Keratinocyte (primary cell): Measurements from ENCODE around the gene LARGE1. TPM values are rescaled to one million over a fixed set of nuclear protein-coding genes. Genes with fewer than 3 reads are reported as not detected.

Source experiments
- DNase-seq: peaks from one replicate; pipeline ENCODE4 v3.0.0-alpha.2; 2011; ENCODE audit warnings: low read depth, missing footprints, low spot score
- FAIRE-seq: peaks from 2 replicates; lab custom pipeline; 2011; peaks lifted over from hg19 to GRCh38; lab: Jason Lieb, UNC
- H2AFZ ChIP-seq: 2 replicates; pipeline ENCODE4 v1.6.0; 2012; ENCODE audit warnings: low read length, control low read depth, inconsistent platforms; ENCODE audit not compliant: control insufficient read depth
- H3K27ac ChIP-seq: 2 replicates; pipeline ENCODE4 v1.5.1; 2011; ENCODE audit warnings: low read length; ENCODE audit not compliant: control insufficient read depth, insufficient read depth
- H3K27me3 ChIP-seq: 3 replicates; pipeline ENCODE4 v1.6.0; 2011; ENCODE audit warnings: low read length; ENCODE audit not compliant: control insufficient read depth, insufficient read depth; ENCODE audit errors: extremely low read depth
- H3K36me3 ChIP-seq, 2 experiments: 2 replicates in 1 of 2; 3 replicates in 1 of 2; pipeline ENCODE4 v1.5.1; 2011; ENCODE audit warnings: low read length in 2 of 2, mild to moderate bottlenecking in 1 of 2; ENCODE audit not compliant: control insufficient read depth in 2 of 2, insufficient read depth in 2 of 2; ENCODE audit errors: extremely low read depth in 1 of 2
- H3K4me1 ChIP-seq: 3 replicates; pipeline ENCODE4 v1.5.1; 2011; ENCODE audit warnings: low read length; ENCODE audit not compliant: control insufficient read depth, insufficient read depth; ENCODE audit errors: extremely low read depth
- H3K4me2 ChIP-seq: 3 replicates; pipeline ENCODE4 v1.6.0; 2011; ENCODE audit warnings: low read depth, low read length; ENCODE audit not compliant: control insufficient read depth, insufficient read depth; ENCODE audit errors: extremely low read depth
- H3K4me3 ChIP-seq, 3 experiments: fragments of 200-600 bp in 1 of 3; sonication (generic) in 1 of 3; 2 replicates in 2 of 3; 3 replicates in 1 of 3; pipeline ENCODE4 v1.5.1; 2011 to 2016; ENCODE audit warnings: low read length in 3 of 3, mild to moderate bottlenecking in 3 of 3, control low read depth in 2 of 3, inconsistent platforms in 1 of 3, low read depth in 1 of 3, mixed read lengths in 1 of 3, mixed run types in 1 of 3, moderate library complexity in 1 of 3; ENCODE audit not compliant: control insufficient read depth in 2 of 3, insufficient read depth in 2 of 3; ENCODE audit errors: extremely low read depth in 1 of 3
- H3K79me2 ChIP-seq: 2 replicates; pipeline ENCODE4 v1.6.0; 2012; ENCODE audit warnings: low read length; ENCODE audit not compliant: control insufficient read depth, insufficient read depth
- H3K9ac ChIP-seq: 3 replicates; pipeline ENCODE4 v1.6.0; 2011; ENCODE audit warnings: low read length; ENCODE audit not compliant: control insufficient read depth, insufficient read depth; ENCODE audit errors: extremely low read depth
- H3K9me1 ChIP-seq: 3 replicates; pipeline ENCODE4 v1.6.0; 2011; ENCODE audit warnings: low read length; ENCODE audit not compliant: control insufficient read depth, insufficient read depth; ENCODE audit errors: extremely low read depth
- H3K9me3 ChIP-seq: 2 replicates; pipeline ENCODE4 v1.5.1; 2012; ENCODE audit warnings: low read depth, low read length; ENCODE audit not compliant: control insufficient read depth
- H4K20me1 ChIP-seq: 3 replicates; pipeline ENCODE4 v1.6.0; 2011; ENCODE audit warnings: low read length; ENCODE audit not compliant: control insufficient read depth, insufficient read depth; ENCODE audit errors: extremely low read depth
- EZH2 ChIP-seq: IDR thresholded peaks from one replicate; pipeline ENCODE4 v1.6.1; 2012; ENCODE audit warnings: inconsistent platforms, mild to moderate bottlenecking, low read length, moderate library complexity
- dilution Hi-C: fragments of 300-500 bp; cut with MboI; formaldehyde crosslinking; loops from one replicate; pipeline ENCODE4 v1.7.0; 2020; ENCODE audit warnings: low sequenced_read_pairs; ENCODE audit not compliant: extremely low pct_ligation_motif_present
- polyA plus RNA-seq, 5 experiments: library from polyadenylated mRNA; depleted of rRNA in 3 of 5; stranded (reverse) in 3 of 5; stranded (forward) in 1 of 5; unstranded in 1 of 5; fragments of >200 nt; gene quantifications; 1 replicate in 1 of 5; 2 replicates in 3 of 5; 3 replicates in 1 of 5; pipeline versions ENCODE4 v1.2.1 to v1.2.3, GENCODE V29; 2011 to 2012; ENCODE audit warnings: missing spikeins in 2 of 5, low read depth in 1 of 5, low replicate concordance in 1 of 5
- TF ChIP-seq, protein P1 (sequence below), 3 experiments: IDR thresholded peaks in 1 of 3; conservative IDR thresholded peaks in 1 of 3; optimal IDR thresholded peaks in 1 of 3; 2 replicates in 2 of 3; 3 replicates in 1 of 3; pipeline versions ENCODE3 to v1.5.1; 2011; ENCODE audit warnings: low read length in 3 of 3, mild to moderate bottlenecking in 3 of 3, moderate library complexity in 2 of 3, control low read depth in 1 of 3, inconsistent platforms in 1 of 3; ENCODE audit not compliant: insufficient read depth in 2 of 3; ENCODE audit errors: extremely low read depth in 1 of 3

LARGE1 gene
- polyA plus RNA-seq, 1 donor (not counting 4 experiments of a cell fraction or from before 2014, with no cell fraction given): 4.5 TPM

DNA sequence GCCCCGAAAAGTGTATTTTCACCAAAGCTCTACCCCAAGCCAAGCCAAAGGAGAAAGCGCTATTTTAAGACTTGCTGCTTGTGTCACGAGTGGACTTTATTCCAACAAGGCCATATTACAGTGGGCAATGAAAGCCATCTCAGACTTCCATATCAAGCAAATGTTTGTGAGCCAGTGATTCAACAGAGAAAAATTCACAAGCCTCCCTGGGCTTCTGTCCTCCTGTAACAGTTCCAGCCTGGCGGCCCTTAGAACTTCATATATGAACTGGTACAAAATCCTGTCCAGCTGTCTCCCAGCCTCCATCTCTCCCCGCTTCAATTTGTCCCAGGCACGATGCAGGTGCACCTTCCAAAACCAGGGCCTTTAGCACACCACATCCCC, 11.2 kb downstream of the LARGE1 start:
- Histone ChIP-seq H3K79me2 (peaks cover 2% of the 10 kb centered on the region), H3K27me3 (no peaks in the 10 kb centered on the region), H3K27ac (no peak overlapping the region), H3K36me3 (peaks cover 0 to 1% of the 10 kb centered on the region in 2 experiments), H3K9me3 (no peaks in the 10 kb centered on the region), H3K4me3 (no peak overlapping the region), H3K4me1 (no peaks in the 10 kb centered on the region), H3K9me1 (no peaks in the 10 kb centered on the region), H2AFZ (no peak overlapping the region), H4K20me1 (no peaks in the 10 kb centered on the region), H3K9ac (no peak overlapping the region), H3K4me2 (no peak overlapping the region)
- no peak for DNase-seq
- no peak for FAIRE-seq
- dilution Hi-C loops: no loop called here
- TF ChIP-seq EZH2: no peak
- TF ChIP-seq, protein P1, sequence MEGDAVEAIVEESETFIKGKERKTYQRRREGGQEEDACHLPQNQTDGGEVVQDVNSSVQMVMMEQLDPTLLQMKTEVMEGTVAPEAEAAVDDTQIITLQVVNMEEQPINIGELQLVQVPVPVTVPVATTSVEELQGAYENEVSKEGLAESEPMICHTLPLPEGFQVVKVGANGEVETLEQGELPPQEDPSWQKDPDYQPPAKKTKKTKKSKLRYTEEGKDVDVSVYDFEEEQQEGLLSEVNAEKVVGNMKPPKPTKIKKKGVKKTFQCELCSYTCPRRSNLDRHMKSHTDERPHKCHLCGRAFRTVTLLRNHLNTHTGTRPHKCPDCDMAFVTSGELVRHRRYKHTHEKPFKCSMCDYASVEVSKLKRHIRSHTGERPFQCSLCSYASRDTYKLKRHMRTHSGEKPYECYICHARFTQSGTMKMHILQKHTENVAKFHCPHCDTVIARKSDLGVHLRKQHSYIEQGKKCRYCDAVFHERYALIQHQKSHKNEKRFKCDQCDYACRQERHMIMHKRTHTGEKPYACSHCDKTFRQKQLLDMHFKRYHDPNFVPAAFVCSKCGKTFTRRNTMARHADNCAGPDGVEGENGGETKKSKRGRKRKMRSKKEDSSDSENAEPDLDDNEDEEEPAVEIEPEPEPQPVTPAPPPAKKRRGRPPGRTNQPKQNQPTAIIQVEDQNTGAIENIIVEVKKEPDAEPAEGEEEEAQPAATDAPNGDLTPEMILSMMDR (optimal IDR thresholded peaks at IDR 0.05 in 1 of 3, IDR thresholded peaks at IDR 0.05 in 1 of 3, conservative IDR thresholded peaks at IDR 0.05 in 1 of 3; ENCODE audit: extremely low read depth in 1 of 3, insufficient read depth in 2 of 3, low read length in 3 of 3): no peak

DNA sequence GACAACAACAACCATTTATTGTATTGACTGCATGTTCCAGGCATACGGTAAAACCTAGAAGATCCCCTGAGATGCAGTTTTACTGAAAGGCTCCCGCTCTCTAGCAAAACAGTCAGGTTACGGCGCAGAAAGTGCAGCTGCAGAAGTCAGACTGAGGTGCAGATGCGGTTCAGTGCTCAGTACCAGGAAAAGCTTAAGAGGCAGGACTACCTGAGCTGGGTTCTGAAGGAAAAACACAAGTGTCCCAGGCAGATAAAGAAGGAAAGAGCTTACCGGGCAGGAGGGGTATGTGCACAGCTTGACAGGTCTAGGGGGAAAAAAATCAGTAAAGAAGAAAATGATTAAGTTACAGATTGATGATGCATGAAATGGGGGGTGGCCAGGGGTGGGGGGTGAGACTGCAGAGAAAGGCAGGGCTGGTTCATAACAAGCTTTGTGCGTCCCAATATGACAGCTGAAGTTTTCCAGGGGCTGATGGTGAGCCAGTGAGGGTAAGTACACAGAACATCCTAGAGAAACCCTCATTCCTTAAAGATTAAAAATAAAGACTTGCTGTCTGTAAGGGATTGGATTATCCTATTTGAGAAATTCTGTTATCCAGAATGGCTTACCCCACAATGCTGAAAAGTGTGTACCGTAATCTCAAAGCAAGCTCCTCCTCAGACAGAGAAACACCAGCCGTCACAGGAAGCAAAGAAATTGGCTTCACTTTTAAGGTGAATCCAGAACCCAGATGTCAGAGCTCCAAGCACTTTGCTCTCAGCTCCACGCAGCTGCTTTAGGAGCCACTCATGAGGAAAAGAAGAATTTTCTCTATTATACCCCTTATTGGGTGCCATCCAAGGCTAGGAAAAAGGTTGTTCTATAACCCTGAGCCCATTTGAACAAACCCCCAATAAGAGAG, 11.9 kb downstream of the LARGE1 start:
- Histone ChIP-seq H4K20me1 (no peaks in the 10 kb centered on the region), H3K9me3 (no peaks in the 10 kb centered on the region), H3K27me3 (no peaks in the 10 kb centered on the region), H2AFZ (no peak overlapping the region), H3K9me1 (no peaks in the 10 kb centered on the region), H3K27ac (no peak overlapping the region), H3K4me1 (no peaks in the 10 kb centered on the region), H3K79me2 (peaks cover 2% of the 10 kb centered on the region), H3K9ac (no peak overlapping the region), H3K4me3 (no peak overlapping the region), H3K36me3 (peaks cover 0 to 1% of the 10 kb centered on the region in 2 experiments), H3K4me2 (no peak overlapping the region)
- dilution Hi-C loops: no loop called here
- FAIRE-seq (no peak), DNase-seq (no peak)
- no peak for TF ChIP-seq EZH2
- TF ChIP-seq, protein P1 (optimal IDR thresholded peaks at IDR 0.05 in 1 of 3, IDR thresholded peaks at IDR 0.05 in 1 of 3, conservative IDR thresholded peaks at IDR 0.05 in 1 of 3; ENCODE audit: extremely low read depth in 1 of 3, insufficient read depth in 2 of 3, low read length in 3 of 3): no peak
